22Rv1 (cell line): ENCODE results near the gene DAB1.

Source experiments
- ZFX ChIP-seq: fragments of 450-650 bp; IDR thresholded peaks from 2 replicates; pipeline ENCODE4 v1.6.1; 2017; ENCODE audit warnings: antibody characterized with exemption, borderline replicate concordance
- TF ChIP-seq, protein P1 (sequence below): fragments of 450-650 bp; IDR thresholded peaks from 2 replicates; pipeline ENCODE4 v1.5.1; 2017; ENCODE audit warnings: mild to moderate bottlenecking

DNA sequence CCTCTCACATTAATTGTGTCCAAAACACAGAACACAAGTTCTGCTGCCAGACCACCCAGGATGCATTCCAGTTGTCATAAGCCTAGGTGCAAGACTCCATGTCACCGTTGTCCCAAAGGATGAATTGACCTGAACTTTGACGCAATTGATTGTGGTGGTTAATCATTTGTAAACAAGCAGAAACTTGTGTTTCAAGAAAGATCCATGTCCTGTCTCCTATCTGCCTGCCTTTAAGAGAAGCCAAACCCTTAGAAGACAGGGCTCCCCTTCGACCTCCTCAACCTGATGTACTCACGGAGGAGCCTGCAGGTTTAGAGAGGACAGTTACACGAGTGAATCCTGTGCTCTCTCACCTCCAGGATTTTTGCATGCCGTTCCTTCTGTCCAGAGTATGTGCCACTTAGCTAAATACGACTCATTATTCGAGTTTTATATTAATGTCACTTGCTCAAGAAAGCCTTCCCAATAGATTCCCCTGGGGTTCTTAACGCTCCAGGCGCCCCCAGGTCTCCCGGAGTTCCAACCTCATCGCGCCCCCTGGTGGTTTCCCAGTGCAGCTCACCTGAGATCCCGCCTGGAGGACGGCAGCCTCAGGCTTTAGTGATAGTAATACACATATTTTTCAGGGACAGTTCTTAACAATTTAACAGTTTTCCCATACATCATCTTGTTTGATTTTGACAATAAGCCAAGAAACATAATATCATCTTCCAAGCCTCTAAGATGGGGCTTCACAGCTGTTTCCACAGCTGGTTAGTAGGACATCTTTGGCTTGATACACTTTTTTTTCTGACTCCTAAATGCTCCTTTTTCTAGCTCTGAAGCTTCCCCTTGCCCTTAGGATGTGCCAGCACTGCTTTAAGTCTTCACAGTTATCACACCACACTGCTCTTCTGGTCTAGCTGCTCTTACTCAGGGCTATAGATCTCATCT is 455.7 kb downstream of the DAB1 start:
- TF ChIP-seq, protein P1, sequence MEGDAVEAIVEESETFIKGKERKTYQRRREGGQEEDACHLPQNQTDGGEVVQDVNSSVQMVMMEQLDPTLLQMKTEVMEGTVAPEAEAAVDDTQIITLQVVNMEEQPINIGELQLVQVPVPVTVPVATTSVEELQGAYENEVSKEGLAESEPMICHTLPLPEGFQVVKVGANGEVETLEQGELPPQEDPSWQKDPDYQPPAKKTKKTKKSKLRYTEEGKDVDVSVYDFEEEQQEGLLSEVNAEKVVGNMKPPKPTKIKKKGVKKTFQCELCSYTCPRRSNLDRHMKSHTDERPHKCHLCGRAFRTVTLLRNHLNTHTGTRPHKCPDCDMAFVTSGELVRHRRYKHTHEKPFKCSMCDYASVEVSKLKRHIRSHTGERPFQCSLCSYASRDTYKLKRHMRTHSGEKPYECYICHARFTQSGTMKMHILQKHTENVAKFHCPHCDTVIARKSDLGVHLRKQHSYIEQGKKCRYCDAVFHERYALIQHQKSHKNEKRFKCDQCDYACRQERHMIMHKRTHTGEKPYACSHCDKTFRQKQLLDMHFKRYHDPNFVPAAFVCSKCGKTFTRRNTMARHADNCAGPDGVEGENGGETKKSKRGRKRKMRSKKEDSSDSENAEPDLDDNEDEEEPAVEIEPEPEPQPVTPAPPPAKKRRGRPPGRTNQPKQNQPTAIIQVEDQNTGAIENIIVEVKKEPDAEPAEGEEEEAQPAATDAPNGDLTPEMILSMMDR: peak; percentile 85
- no peak for TF ChIP-seq ZFX
